Cardiac fibroblast (primary cell): ENCODE data around the gene SPTBN1.

Experiments
- DNase-seq, 2 donors: peaks; one replicate each; pipeline versions ENCODE4 v3.0.0 to v3.0.0-alpha.2; 2010; ENCODE audit warnings: low read depth in 2 of 2
- H3K4me3 ChIP-seq, 2 donors: replicated peaks in 1 of 2; 1 replicate in 1 of 2; 2 replicates in 1 of 2; pipeline ENCODE4 v1.5.1; 2011; ENCODE audit warnings: low read depth in 2 of 2, low read length in 2 of 2, mild to moderate bottlenecking in 2 of 2, moderate library complexity in 1 of 2
- TF ChIP-seq, protein P1 (sequence below): IDR thresholded peaks from one replicate; pipeline ENCODE4 v1.5.1; 2011; ENCODE audit warnings: low read depth, mild to moderate bottlenecking, low read length, inconsistent platforms

SPTBN1 gene

DNA sequence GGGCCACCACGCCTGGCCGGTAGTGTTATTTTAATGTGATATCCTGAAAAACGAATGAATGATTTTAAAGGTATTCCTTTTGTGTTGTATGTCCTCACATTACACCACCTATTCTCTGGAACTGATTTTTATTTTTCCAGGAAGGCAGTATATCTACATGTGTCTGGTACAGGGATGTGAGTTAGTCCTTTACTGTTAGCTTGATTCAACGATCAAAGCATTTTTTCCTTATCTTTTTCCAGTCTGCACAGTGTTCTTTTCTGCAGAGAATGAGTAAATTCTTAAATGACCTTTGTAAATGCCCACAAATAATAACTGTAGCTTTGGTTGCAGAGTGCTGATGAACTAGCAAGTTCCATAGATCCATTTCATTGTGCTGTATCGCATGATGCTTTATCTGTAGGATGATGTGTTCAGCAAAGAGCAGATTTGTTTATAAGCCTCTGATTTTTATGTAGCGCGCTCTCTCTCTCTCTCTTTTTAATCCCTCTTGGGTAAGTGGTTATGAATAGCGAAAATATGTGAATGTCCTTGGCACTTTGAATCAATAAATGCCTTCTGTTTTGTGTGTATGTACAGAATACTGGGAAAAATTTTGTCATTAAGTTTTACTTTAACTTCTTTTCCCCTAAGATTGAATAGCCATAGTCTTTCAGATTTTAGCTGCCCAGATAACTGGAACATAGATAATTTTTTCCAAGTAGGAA lies 184.9 kb downstream of the SPTBN1 start:
- H3K4me3 ChIP-seq = no peak overlapping the region
- DNase-seq = no peak
- TF ChIP-seq, protein P1, sequence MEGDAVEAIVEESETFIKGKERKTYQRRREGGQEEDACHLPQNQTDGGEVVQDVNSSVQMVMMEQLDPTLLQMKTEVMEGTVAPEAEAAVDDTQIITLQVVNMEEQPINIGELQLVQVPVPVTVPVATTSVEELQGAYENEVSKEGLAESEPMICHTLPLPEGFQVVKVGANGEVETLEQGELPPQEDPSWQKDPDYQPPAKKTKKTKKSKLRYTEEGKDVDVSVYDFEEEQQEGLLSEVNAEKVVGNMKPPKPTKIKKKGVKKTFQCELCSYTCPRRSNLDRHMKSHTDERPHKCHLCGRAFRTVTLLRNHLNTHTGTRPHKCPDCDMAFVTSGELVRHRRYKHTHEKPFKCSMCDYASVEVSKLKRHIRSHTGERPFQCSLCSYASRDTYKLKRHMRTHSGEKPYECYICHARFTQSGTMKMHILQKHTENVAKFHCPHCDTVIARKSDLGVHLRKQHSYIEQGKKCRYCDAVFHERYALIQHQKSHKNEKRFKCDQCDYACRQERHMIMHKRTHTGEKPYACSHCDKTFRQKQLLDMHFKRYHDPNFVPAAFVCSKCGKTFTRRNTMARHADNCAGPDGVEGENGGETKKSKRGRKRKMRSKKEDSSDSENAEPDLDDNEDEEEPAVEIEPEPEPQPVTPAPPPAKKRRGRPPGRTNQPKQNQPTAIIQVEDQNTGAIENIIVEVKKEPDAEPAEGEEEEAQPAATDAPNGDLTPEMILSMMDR = no peak

DNA sequence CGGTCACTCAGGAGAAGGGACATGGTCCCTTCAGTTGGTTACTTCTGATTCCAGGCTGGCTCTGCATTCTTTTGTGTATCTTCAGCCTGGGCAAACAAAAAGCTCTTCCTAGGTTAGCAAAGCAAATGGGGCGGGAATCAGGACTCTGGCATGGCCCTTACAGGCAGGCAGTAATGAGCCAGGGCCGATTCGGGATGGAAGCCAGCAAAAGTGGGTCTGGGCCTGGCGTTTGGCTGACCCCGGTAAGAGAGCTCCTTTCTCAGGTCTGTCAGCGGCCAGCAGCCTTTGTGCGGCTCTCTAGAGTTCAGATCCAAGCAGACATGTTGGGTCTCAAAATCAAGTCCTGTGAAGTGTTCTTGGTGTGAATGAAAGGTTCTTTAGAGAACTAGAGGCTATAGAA lies 185.9 kb downstream of the SPTBN1 start:
- no peak for DNase-seq

DNA sequence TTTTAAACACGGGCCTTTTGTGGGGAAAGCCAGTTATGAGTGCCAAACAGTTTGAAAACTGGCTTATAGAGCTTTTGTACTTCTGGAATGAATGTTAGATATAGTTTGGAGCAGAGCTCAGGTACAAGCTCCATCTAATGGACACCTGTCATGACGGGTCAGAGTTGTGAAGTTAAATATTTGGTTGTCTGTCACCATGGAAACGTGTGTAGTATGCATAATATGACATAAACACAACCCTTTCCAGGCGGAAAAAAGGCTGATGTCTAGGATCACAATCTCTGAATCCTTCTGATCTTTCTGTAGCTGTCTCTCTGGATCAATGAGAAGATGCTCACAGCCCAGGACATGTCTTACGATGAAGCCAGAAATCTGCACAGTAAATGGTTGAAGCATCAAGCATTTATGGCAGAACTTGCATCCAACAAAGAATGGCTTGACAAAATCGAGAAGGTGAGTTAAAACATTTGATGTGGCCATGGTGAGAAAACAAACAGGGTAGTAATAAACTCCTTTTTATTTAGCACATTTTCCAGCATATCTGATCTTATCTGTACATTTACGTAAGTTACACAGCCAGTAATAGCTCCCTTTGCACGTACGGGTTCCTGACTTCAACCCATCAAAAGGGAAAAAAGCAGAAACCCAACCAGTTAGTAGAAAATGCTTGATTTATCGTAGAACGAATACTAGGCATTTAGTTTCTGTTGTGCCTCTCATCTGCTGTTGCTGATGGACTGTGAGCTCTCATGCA lies 186.7 kb downstream of the SPTBN1 start:
- TF ChIP-seq, protein P1 = no peak
- H3K4me3 ChIP-seq = no peak overlapping the region
- no peak for DNase-seq

More for the DNA sequence above, 185.9 kb downstream of the SPTBN1 start:
- TF ChIP-seq, protein P1 = no peak
- H3K4me3 ChIP-seq = no peak overlapping the region

DNA sequence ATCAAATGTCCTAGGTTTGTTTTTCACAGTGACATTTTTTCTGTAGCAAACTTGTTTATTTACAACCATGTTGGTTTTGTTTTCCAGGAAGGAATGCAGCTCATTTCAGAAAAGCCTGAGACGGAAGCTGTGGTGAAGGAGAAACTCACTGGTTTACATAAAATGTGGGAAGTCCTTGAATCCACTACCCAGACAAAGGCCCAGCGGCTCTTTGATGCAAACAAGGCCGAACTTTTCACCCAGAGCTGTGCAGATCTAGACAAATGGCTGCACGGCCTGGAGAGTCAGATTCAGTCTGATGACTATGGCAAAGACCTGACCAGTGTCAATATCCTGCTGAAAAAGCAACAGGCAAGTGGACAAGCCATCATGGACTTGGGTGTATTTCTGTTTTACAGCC lies 188.1 kb downstream of the SPTBN1 start:
- no peak overlapping the region for H3K4me3 ChIP-seq
- DNase-seq = no peak
- TF ChIP-seq, protein P1 = no peak

DNA sequence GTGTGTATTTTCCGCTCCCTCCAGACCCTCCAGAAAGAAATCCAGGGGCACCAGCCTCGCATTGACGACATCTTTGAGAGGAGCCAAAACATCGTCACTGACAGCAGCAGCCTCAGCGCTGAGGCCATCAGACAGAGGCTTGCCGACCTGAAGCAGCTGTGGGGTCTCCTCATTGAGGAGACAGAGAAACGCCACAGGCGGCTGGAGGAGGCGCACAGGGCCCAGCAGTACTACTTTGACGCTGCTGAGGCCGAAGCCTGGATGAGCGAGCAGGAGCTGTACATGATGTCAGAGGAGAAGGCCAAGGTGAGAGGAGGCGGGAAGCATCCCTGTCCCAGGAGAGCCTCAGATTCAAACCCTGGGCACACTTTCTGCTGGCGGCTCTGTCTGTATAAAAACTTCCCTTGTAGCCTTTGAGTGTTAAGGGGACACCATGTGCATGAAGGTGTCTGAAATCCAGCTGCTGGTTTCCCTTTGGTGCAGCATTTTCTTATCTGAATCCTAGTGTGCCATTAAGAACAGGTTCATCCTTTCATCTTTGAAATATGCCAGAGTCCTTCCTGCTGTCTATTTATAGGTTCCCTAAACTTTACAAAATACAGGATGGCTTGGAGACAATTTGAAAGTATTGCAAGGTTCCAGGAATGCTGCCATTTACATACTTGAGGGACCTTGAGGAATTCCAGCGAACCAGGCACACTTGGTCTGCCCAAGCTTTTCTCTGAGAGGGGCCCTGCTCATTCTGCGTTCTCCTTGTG lies 190.2 kb downstream of the SPTBN1 start:
- no peak overlapping the region for H3K4me3 ChIP-seq
- no peak for DNase-seq
- TF ChIP-seq, protein P1 = no peak

DNA sequence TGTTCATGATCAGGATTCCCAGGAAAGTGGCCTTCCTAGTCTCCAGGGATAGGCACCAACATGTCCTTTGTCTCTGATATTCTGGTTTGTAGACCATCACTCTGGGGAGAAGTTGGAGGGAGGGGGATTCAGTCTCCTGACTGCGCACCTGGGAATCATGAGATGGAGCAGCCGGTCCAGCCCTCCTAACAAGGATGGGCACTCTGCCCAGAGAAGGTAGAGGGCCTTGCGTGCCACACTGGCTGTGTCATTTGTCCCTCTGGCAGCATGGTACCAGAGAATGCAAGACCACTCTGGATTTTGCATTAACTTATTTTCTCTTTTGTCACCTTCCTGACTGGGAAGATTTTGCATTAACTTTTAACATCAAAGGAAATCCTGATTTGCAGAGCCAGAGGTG lies 192.1 kb downstream of the SPTBN1 start:
- TF ChIP-seq, protein P1 = no peak
- DNase-seq = no peak
- H3K4me3 ChIP-seq = no peak overlapping the region
